ENCODE data around the gene OR12D1. TPM values are rescaled to one million over a fixed set of nuclear protein-coding genes. Genes with fewer than 3 reads are reported as not detected.

The OR12D1 gene
- total RNA-seq (ENCODE audit: unreplicated experiment), result not detected
- long read RNA-seq, result 0 reads

- DNase-seq, result no peak
- Mint-ChIP-seq H3K36me3 (ENCODE audit: unreplicated experiment) (no peaks in the 10 kb centered on the region), H3K9me3 (ENCODE audit: unreplicated experiment) (peaks cover 1% of the 10 kb centered on the region), H3K27ac (ENCODE audit: unreplicated experiment) (no peak within 1 kb of the TSS), H3K4me1 (ENCODE audit: low read depth, unreplicated experiment) (no peaks in the 10 kb centered on the region), H3K27me3 (ENCODE audit: unreplicated experiment) (peaks cover 2% of the 10 kb centered on the region), H3K4me3 (ENCODE audit: unreplicated experiment) (no peak within 1 kb of the TSS)
- TF ChIP-seq, protein P1, sequence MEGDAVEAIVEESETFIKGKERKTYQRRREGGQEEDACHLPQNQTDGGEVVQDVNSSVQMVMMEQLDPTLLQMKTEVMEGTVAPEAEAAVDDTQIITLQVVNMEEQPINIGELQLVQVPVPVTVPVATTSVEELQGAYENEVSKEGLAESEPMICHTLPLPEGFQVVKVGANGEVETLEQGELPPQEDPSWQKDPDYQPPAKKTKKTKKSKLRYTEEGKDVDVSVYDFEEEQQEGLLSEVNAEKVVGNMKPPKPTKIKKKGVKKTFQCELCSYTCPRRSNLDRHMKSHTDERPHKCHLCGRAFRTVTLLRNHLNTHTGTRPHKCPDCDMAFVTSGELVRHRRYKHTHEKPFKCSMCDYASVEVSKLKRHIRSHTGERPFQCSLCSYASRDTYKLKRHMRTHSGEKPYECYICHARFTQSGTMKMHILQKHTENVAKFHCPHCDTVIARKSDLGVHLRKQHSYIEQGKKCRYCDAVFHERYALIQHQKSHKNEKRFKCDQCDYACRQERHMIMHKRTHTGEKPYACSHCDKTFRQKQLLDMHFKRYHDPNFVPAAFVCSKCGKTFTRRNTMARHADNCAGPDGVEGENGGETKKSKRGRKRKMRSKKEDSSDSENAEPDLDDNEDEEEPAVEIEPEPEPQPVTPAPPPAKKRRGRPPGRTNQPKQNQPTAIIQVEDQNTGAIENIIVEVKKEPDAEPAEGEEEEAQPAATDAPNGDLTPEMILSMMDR (IDR thresholded peaks at IDR 0.05; ENCODE audit: partially characterized antibody, unreplicated experiment), result no peak
Measured at GRCh38 chr6:29414588-29414987, at the start of gene OR12D1. Gene OR12D1, plus strand, starts transcription at chr6:29414928.

- TF ChIP-seq, protein P1 (IDR thresholded peaks at IDR 0.05; ENCODE audit: partially characterized antibody, unreplicated experiment), result no peak
- no peaks in the 10 kb centered on the region for H3K9me3 Mint-ChIP-seq (ENCODE audit: unreplicated experiment)
- DNase-seq, result no peak
- no peak within 1 kb of the TSS for H3K4me3 Mint-ChIP-seq (ENCODE audit: unreplicated experiment)
- no peak within 1 kb of the TSS for H3K27ac Mint-ChIP-seq (ENCODE audit: unreplicated experiment)
- no peaks in the 10 kb centered on the region for H3K27me3 Mint-ChIP-seq (ENCODE audit: unreplicated experiment)
- no peaks in the 10 kb centered on the region for H3K4me1 Mint-ChIP-seq (ENCODE audit: low read depth, unreplicated experiment)
- H3K36me3 Mint-ChIP-seq (ENCODE audit: unreplicated experiment), result no peaks in the 10 kb centered on the region
Measured at GRCh38 chr6:29368765-29369164, 46.0 kb upstream of the OR12D1 start, which contains the start of gene OR5V1. Gene OR5V1, minus strand, starts transcription at chr6:29368865. Its CDS starts 12,670 bp downstream, at chr6:29356195.

- H3K27ac Mint-ChIP-seq (ENCODE audit: unreplicated experiment), result no peak within 1 kb of the TSS
- no peak within 1 kb of the TSS for H3K4me3 Mint-ChIP-seq (ENCODE audit: unreplicated experiment)
- no peaks in the 10 kb centered on the region for H3K27me3 Mint-ChIP-seq (ENCODE audit: unreplicated experiment)
- DNase-seq, result no peak
- TF ChIP-seq, protein P1 (IDR thresholded peaks at IDR 0.05; ENCODE audit: partially characterized antibody, unreplicated experiment), result no peak
- H3K4me1 Mint-ChIP-seq (ENCODE audit: low read depth, unreplicated experiment), result no peaks in the 10 kb centered on the region
- H3K36me3 Mint-ChIP-seq (ENCODE audit: unreplicated experiment), result no peaks in the 10 kb centered on the region
- H3K9me3 Mint-ChIP-seq (ENCODE audit: unreplicated experiment), result no peaks in the 10 kb centered on the region
Measured at GRCh38 chr6:29375191-29375590, 39.5 kb upstream of the OR12D1 start, which contains the start of gene OR12D3. Gene OR12D3, minus strand, starts transcription at chr6:29375291. Its CDS starts 4 bp downstream, at chr6:29375287.

DNA sequence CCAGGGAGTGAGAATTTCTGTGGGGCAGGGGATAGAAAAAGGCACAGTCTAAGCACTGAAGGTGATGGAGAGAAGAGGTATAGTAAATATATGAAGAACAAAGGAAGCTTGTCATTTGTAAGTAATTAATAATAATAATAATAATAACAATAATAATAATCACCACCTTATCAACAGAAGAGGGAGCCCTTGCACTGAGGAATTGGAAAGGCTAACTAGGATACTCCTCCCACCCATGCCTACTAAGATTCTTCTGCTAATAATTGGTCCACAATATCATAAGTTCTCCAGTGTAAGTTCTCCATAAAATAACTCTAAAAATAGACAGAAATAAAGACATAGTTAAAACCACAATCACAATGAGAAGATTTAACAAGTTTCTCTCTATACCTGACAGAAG lies 38.7 kb upstream of the OR12D1 start:
- no peaks in the 10 kb centered on the region for H3K27me3 Mint-ChIP-seq (ENCODE audit: unreplicated experiment)
- no peaks in the 10 kb centered on the region for H3K9me3 Mint-ChIP-seq (ENCODE audit: unreplicated experiment)
- H3K4me3 Mint-ChIP-seq (ENCODE audit: unreplicated experiment), result no peak overlapping the region
- H3K4me1 Mint-ChIP-seq (ENCODE audit: low read depth, unreplicated experiment), result no peaks in the 10 kb centered on the region
- H3K36me3 Mint-ChIP-seq (ENCODE audit: unreplicated experiment), result no peaks in the 10 kb centered on the region
- H3K27ac Mint-ChIP-seq (ENCODE audit: unreplicated experiment), result no peak overlapping the region
- TF ChIP-seq, protein P1 (IDR thresholded peaks at IDR 0.05; ENCODE audit: partially characterized antibody, unreplicated experiment), result no peak
- no peak for DNase-seq

DNA sequence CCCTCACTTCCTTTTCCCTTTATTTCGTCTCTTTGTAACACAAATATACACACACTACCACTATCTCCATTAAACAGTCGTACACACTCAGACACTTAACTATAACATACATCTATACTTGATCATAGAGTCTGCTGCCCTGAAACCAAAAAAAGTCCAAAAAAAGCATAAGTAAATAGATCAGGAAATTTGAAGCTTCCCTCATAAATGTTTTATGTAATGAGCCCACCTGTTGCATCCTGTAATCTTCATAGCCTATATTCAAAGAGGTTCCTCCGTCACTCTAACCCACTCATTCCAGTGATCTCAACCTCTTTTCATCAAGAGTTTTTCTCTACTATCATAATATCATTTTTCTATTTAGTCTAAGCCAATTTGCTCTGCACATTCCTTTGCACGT lies 26.2 kb upstream of the OR12D1 start:
- Mint-ChIP-seq H3K36me3 (ENCODE audit: unreplicated experiment) (no peaks in the 10 kb centered on the region), H3K4me3 (ENCODE audit: unreplicated experiment) (no peak overlapping the region), H3K27me3 (ENCODE audit: unreplicated experiment) (no peaks in the 10 kb centered on the region), H3K4me1 (ENCODE audit: low read depth, unreplicated experiment) (no peaks in the 10 kb centered on the region), H3K9me3 (ENCODE audit: unreplicated experiment) (no peaks in the 10 kb centered on the region), H3K27ac (ENCODE audit: unreplicated experiment) (no peak overlapping the region)
- DNase-seq, result no peak
- TF ChIP-seq, protein P1 (IDR thresholded peaks at IDR 0.05; ENCODE audit: partially characterized antibody, unreplicated experiment), result no peak
